WTC11 (cell line): ENCODE data around the gene ADAM8. TPM values are rescaled to one million over a fixed set of nuclear protein-coding genes. Genes with fewer than 3 reads are reported as not detected.
"Not testable (repeated sequence)": the region's sequence is repeated elsewhere in the genome, so short reads cannot be mapped to it uniquely, and the experiment has no call there.

ENCODE experiments used
- ATAC-seq: fragments of 200-7000 bp; cut with Tn5 transposase; 2 replicates; pipeline ENCODE4 v1.10.0; 2021; ENCODE audit warnings: mild to moderate bottlenecking, moderate library complexity
- CTCF ChIA-PET: fragments of 300-600 bp; sonication (Branson Sonifier 250); formaldehyde crosslinking; loops from one replicate; lab custom pipeline; 2021; ENCODE audit warnings: antibody characterized with exemption; lab: Charles Lee
- POLR2A ChIA-PET: fragments of 350-600 bp; sonication (Branson Sonifier 250); formaldehyde crosslinking; loops from one replicate; lab custom pipeline; 2021; ENCODE audit warnings: antibody characterized with exemption; lab: Charles Lee
- DNase-seq: peaks from one replicate; pipeline ENCODE4 v3.0.0; 2021; ENCODE audit warnings: low spot score
- H3K27ac Mint-ChIP-seq: 2 replicates; pipeline ENCODE4 v1.8.0; 2021; ENCODE audit warnings: mixed read lengths
- H3K27me3 Mint-ChIP-seq: 2 replicates; pipeline ENCODE4 v1.8.0; 2021; ENCODE audit warnings: low read depth, mild to moderate bottlenecking, moderate library complexity, mixed read lengths
- H3K36me3 Mint-ChIP-seq: 2 replicates; pipeline ENCODE4 v1.8.0; 2021; ENCODE audit warnings: mixed read lengths
- H3K4me1 Mint-ChIP-seq: 2 replicates; pipeline ENCODE4 v1.8.0; 2022; ENCODE audit warnings: mixed read lengths
- H3K4me3 Mint-ChIP-seq: 2 replicates; pipeline ENCODE4 v1.8.0; 2021; ENCODE audit warnings: mild to moderate bottlenecking, moderate library complexity, mixed read lengths
- H3K9me3 Mint-ChIP-seq: 2 replicates; pipeline ENCODE4 v1.8.0; 2021; ENCODE audit warnings: mixed read lengths
- CREB1 ChIP-seq: sonication (generic); formaldehyde crosslinking; IDR thresholded peaks from 2 replicates; pipeline ENCODE4 v1.8.0; 2023; ENCODE audit warnings: mild to moderate bottlenecking, missing genetic modification reagents
- ELF4 ChIP-seq: sonication (generic); formaldehyde crosslinking; IDR thresholded peaks from 2 replicates; pipeline ENCODE4 v1.8.1; 2022; ENCODE audit warnings: low read depth, mild to moderate bottlenecking, moderate library complexity, missing genetic modification reagents
- EMX1 ChIP-seq: fragments of 250-450 bp; sonication (Bioruptor Pico); IDR thresholded peaks from 2 replicates; pipeline ENCODE4 v1.8.0; 2021; ENCODE audit warnings: mild to moderate bottlenecking
- NR1H2 ChIP-seq: sonication (generic); formaldehyde crosslinking; IDR thresholded peaks from 2 replicates; pipeline ENCODE4 v1.9.0; 2021; ENCODE audit warnings: mild to moderate bottlenecking, moderate library complexity, missing genetic modification reagents
- RORB ChIP-seq: fragments of 250-450 bp; sonication (Bioruptor Pico); IDR thresholded peaks from 2 replicates; pipeline ENCODE4 v1.9.0; 2021; ENCODE audit warnings: mild to moderate bottlenecking
- TEAD1 ChIP-seq: sonication (generic); formaldehyde crosslinking; IDR thresholded peaks from 2 replicates; pipeline ENCODE4 v1.8.0; 2022; ENCODE audit warnings: mild to moderate bottlenecking, missing genetic modification reagents
- USF1 ChIP-seq: sonication (generic); formaldehyde crosslinking; IDR thresholded peaks from 2 replicates; pipeline ENCODE4 v1.8.0; 2022; ENCODE audit warnings: mild to moderate bottlenecking, missing genetic modification reagents
- ZNF219 ChIP-seq: sonication (generic); formaldehyde crosslinking; IDR thresholded peaks from 2 replicates; pipeline ENCODE4 v1.8.0; 2023; ENCODE audit warnings: missing genetic modification reagents, mild to moderate bottlenecking, borderline replicate concordance
- ZNF263 ChIP-seq: sonication (generic); formaldehyde crosslinking; IDR thresholded peaks from 2 replicates; pipeline ENCODE4 v1.8.1; 2022; ENCODE audit warnings: low read depth, mild to moderate bottlenecking, moderate library complexity, missing genetic modification reagents
- ZNF396 ChIP-seq: fragments of 250-450 bp; sonication (Bioruptor Pico); IDR thresholded peaks from 2 replicates; pipeline ENCODE4 v1.8.0; 2021; ENCODE audit warnings: mild to moderate bottlenecking, moderate library complexity, borderline replicate concordance
- total RNA-seq: library from RNA; stranded (reverse); gene quantifications from 3 replicates; pipeline ENCODE4 v1.2.3, GENCODE V29; 2021
- TF ChIP-seq, protein P1 (sequence below): sonication (generic); formaldehyde crosslinking; IDR thresholded peaks from 2 replicates; pipeline ENCODE4 v1.8.0; 2022; ENCODE audit warnings: mild to moderate bottlenecking, missing genetic modification reagents
- TF ChIP-seq, protein P2 (sequence below): sonication (generic); formaldehyde crosslinking; IDR thresholded peaks from 2 replicates; pipeline ENCODE4 v1.8.0; 2023; ENCODE audit warnings: mild to moderate bottlenecking, missing genetic modification reagents
- TF ChIP-seq, protein P3 (sequence below): sonication (generic); formaldehyde crosslinking; IDR thresholded peaks from 2 replicates; pipeline ENCODE4 v1.8.0; 2022; ENCODE audit warnings: mild to moderate bottlenecking, missing genetic modification reagents
- TF ChIP-seq, protein P4 (sequence below): fragments of 250-450 bp; sonication (Bioruptor Pico); conservative IDR thresholded peaks from 2 replicates; pipeline ENCODE4 v1.9.0; 2021; ENCODE audit warnings: mild to moderate bottlenecking

The ADAM8 gene
- total RNA-seq, 1 experiment from 2014 or later: 7.2 TPM

DNA sequence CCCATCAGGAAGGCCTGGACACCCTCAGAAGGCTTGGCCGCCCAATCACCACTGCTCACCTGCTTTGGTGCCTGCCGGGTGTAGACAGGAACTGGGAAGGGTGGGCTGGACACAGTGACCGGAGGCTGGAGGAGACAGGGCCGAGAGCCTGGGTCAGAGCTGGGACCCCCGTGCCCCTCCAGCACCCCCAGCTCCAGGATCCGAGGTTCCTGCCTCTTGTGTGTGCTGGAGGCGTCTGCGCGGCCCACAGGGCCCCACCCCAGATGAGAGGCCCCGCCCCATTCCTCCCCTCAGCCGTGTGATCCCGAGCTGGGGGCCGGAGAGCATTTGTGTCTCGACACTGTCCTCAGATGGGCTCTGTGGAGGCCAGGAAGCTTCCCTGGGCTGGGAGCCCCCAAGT, 9.4 kb downstream of the ADAM8 start (continued):
- TF ChIP-seq, protein P1, sequence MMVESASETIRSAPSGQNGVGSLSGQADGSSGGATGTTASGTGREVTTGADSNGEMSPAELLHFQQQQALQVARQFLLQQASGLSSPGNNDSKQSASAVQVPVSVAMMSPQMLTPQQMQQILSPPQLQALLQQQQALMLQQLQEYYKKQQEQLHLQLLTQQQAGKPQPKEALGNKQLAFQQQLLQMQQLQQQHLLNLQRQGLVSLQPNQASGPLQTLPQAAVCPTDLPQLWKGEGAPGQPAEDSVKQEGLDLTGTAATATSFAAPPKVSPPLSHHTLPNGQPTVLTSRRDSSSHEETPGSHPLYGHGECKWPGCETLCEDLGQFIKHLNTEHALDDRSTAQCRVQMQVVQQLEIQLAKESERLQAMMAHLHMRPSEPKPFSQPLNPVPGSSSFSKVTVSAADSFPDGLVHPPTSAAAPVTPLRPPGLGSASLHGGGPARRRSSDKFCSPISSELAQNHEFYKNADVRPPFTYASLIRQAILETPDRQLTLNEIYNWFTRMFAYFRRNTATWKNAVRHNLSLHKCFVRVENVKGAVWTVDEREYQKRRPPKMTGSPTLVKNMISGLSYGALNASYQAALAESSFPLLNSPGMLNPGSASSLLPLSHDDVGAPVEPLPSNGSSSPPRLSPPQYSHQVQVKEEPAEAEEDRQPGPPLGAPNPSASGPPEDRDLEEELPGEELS (CRISPR knock-in tag): no peak
- no peak for TF ChIP-seq CREB1 (CRISPR knock-in tag)
- TF ChIP-seq, protein P2, sequence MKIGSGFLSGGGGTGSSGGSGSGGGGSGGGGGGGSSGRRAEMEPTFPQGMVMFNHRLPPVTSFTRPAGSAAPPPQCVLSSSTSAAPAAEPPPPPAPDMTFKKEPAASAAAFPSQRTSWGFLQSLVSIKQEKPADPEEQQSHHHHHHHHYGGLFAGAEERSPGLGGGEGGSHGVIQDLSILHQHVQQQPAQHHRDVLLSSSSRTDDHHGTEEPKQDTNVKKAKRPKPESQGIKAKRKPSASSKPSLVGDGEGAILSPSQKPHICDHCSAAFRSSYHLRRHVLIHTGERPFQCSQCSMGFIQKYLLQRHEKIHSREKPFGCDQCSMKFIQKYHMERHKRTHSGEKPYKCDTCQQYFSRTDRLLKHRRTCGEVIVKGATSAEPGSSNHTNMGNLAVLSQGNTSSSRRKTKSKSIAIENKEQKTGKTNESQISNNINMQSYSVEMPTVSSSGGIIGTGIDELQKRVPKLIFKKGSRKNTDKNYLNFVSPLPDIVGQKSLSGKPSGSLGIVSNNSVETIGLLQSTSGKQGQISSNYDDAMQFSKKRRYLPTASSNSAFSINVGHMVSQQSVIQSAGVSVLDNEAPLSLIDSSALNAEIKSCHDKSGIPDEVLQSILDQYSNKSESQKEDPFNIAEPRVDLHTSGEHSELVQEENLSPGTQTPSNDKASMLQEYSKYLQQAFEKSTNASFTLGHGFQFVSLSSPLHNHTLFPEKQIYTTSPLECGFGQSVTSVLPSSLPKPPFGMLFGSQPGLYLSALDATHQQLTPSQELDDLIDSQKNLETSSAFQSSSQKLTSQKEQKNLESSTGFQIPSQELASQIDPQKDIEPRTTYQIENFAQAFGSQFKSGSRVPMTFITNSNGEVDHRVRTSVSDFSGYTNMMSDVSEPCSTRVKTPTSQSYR (CRISPR knock-in tag): no peak

DNA sequence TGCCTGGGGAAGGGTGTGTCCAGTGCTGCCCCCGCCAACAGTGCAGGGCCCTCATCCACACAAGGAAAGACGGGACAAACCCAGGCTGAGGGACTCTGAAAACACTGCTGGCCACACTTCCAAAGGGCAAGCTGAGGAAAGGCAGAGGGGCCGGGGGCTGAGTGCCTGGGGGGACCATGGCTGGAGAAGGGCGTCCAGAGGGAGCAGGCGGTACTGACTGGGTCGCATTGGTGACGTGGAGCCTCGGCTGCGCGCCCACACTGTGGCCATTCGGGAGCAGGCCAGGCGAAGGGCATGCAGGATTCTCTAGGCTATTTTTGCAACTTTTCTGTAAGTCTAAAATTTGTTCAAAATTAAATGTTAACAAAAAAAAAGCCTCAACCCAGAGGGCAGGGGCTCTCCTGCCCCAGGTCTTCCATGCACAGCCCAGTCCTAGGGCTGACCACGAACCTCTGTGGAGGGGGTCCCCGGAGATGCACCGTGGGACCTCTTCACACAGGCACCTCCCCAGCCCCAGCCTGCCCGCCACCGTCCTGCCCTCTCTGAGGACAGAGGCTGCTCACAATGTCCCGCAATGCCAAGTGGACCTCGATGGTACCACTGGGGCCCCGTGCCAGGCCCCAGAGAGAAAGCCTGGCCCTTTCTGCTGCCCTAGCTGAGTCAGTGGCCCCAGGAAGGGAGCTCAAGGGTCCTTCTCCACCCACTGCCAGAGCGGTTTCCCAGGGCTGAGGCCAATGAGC, 10.4 kb downstream of the ADAM8 start:
- CTCF ChIA-PET: interaction anchor here (1.0 to 2.0 kb wide), 6 partner anchors 9 to 87 kb away, joined by 3 to 20 read pairs (median 7); partner anchors contain the start of gene ADAM8
- TF ChIP-seq, protein P3, sequence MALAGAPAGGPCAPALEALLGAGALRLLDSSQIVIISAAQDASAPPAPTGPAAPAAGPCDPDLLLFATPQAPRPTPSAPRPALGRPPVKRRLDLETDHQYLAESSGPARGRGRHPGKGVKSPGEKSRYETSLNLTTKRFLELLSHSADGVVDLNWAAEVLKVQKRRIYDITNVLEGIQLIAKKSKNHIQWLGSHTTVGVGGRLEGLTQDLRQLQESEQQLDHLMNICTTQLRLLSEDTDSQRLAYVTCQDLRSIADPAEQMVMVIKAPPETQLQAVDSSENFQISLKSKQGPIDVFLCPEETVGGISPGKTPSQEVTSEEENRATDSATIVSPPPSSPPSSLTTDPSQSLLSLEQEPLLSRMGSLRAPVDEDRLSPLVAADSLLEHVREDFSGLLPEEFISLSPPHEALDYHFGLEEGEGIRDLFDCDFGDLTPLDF: no peak
- TF ChIP-seq USF1 (CRISPR knock-in tag) (no peak), ZNF396 (no peak), ZNF263 (CRISPR knock-in tag) (no peak), NR1H2 (CRISPR knock-in tag) (no peak), RORB (CRISPR knock-in tag) (no peak), ZNF219 (CRISPR knock-in tag) (no peak)
- no peaks in the 10 kb centered on the region for H3K36me3 Mint-ChIP-seq
- H3K27ac Mint-ChIP-seq: no peak overlapping the region
- H3K27me3 Mint-ChIP-seq: peaks cover 19% of the 10 kb centered on the region
- no peak for ATAC-seq
- POLR2A ChIA-PET: interaction anchor here (1.1 kb wide), 1 partner anchor 19 kb away, joined by 3 read pairs; no protein-coding TSS in a partner anchor
- H3K9me3 Mint-ChIP-seq: no peaks in the 10 kb centered on the region
- no peak for DNase-seq
- no peak overlapping the region for H3K4me3 Mint-ChIP-seq
- no peaks in the 10 kb centered on the region for H3K4me1 Mint-ChIP-seq

GRCh38 chr10:133265052-133265451, 11.6 kb downstream of the ADAM8 start:
- DNase-seq, POLR2A ChIA-PET, CTCF ChIA-PET, H3K4me3 Mint-ChIP-seq, H3K36me3 Mint-ChIP-seq, H3K27ac Mint-ChIP-seq, H3K4me1 Mint-ChIP-seq, H3K9me3 Mint-ChIP-seq, ATAC-seq: not testable (repeated sequence)
- peaks cover 19% of the 10 kb centered on the region for H3K27me3 Mint-ChIP-seq

DNA sequence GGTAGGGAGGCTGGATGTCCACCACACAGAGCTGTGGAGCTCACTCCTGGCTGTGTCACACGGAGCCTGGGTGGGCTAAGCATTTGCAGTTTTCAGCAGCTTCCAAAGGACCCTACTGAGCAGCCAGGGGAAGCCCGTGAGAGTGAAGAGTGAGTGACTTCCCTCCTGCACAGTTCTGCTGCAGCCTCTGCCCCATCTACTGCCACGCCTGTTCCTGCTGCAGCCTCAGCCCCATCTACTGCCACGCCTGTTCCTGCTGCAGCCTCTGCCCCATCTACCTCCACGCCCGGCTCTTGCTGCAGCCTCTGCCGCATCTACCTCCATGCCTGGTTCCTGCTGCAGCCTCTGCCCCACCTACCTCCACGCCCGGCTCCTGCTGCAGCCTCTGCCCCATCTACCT, 12.2 kb downstream of the ADAM8 start:
- no peak for ATAC-seq
- no peak for DNase-seq

More for the DNA sequence above, 12.2 kb downstream of the ADAM8 start:
- H3K4me1 Mint-ChIP-seq: 0 out of 2 replicates have a peak, but pooled peaks cover 4% of the 10 kb centered on the region
- no peak overlapping the region for H3K4me3 Mint-ChIP-seq
- H3K36me3 Mint-ChIP-seq: no peaks in the 10 kb centered on the region
- ChIA-PET POLR2A (interaction anchor here (0.6 kb wide), 1 partner anchor 13 kb away, joined by 3 read pairs; no protein-coding TSS in a partner anchor), CTCF (interaction anchor here (1.0 kb wide), 1 partner anchor 18 kb away, joined by 3 read pairs; no protein-coding TSS in a partner anchor)
- TF ChIP-seq ZNF219 (CRISPR knock-in tag) (no peak), TEAD1 (CRISPR knock-in tag) (no peak), ELF4 (CRISPR knock-in tag) (no peak), EMX1 (CRISPR knock-in tag) (no peak)
- TF ChIP-seq, protein P4, sequence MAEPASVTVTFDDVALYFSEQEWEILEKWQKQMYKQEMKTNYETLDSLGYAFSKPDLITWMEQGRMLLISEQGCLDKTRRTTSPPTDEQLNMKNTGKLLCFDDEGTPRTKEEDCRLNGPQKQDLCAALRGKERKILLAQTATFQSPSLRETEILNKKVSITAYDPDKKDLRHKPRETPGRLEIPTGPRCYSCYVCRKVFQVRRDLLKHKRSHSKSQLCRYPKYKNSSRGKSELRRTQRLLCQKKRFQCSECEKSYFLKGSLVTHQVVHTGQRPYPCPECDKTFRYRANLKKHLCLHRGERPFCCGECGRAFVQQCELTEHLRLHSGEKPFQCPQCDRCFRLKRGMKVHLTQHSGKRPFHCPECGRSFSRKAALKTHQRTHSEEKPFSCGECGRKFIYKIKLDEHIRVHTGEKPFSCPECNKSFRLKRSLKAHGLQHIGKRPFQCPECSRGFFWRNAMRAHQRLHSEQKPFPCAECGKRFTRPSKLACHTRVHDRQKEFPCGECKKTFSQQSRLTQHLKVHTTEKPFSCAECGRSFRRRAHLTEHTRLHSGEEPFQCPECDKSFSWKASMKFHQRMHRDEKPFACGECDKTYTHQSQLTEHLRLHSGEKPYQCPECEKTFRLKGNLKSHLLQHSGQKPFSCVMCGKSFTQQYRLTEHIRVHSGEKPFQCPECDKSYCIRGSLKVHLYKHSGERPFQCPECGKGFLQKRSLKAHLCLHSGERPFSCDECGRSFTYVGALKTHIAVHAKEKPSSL: no peak
- H3K9me3 Mint-ChIP-seq: no peaks in the 10 kb centered on the region
- H3K27me3 Mint-ChIP-seq: peaks cover 19% of the 10 kb centered on the region
- no peak overlapping the region for H3K27ac Mint-ChIP-seq
